GM12801 (cell line): ENCODE data around the gene PHF2.

ENCODE experiments used
- TF ChIP-seq, protein P1 (sequence below): IDR thresholded peaks from one replicate; pipeline ENCODE4 v1.5.1; 2011; ENCODE audit warnings: control low read depth; ENCODE audit not compliant: insufficient read length; ENCODE audit errors: extremely low read depth

PHF2 gene

DNA sequence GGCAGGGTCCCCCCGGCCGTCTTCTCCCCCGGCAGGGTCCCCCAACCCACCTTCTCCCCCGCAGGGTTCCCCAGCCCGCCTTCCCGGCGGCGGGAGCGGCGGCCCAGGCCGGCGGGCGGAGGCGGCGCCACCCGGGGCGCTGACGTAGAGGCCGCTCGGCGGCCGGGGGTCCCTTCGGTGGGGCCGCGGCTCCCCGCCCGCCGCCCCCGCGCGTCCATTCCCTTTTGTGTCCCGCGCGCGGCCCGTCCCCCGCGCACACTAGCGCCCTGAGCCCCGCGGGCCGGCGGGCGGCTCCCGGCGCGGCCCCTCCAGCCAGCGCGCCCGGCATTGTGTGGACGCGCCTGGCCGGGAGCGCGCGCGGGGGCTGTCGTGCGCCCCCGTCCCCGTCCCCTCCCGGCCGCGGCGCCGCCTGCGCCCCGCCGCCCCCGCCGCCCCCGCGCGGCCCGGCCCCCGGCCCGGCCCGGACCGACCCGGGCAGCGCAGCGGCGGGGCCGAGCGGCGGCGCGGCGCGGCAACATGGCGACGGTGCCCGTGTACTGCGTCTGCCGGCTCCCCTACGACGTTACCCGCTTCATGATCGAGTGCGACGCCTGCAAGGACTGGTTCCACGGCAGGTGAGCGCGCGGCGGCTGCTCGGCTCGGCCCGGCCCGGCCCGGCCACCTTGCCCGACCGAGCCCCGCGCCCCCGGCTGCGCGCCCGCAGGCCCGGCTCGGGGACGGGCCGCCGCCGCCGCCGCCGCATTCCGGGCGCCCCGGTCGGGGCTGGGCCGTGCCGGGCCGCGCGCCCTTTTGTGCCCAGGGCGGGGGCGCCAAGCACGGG, at the start of gene PHF2:
Gene PHF2 (plus strand): TSS at position 327 of the 820 bp plus-strand sequence. CDS start 190 bp downstream, at position 517.
- TF ChIP-seq, protein P1, sequence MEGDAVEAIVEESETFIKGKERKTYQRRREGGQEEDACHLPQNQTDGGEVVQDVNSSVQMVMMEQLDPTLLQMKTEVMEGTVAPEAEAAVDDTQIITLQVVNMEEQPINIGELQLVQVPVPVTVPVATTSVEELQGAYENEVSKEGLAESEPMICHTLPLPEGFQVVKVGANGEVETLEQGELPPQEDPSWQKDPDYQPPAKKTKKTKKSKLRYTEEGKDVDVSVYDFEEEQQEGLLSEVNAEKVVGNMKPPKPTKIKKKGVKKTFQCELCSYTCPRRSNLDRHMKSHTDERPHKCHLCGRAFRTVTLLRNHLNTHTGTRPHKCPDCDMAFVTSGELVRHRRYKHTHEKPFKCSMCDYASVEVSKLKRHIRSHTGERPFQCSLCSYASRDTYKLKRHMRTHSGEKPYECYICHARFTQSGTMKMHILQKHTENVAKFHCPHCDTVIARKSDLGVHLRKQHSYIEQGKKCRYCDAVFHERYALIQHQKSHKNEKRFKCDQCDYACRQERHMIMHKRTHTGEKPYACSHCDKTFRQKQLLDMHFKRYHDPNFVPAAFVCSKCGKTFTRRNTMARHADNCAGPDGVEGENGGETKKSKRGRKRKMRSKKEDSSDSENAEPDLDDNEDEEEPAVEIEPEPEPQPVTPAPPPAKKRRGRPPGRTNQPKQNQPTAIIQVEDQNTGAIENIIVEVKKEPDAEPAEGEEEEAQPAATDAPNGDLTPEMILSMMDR = no peak

DNA sequence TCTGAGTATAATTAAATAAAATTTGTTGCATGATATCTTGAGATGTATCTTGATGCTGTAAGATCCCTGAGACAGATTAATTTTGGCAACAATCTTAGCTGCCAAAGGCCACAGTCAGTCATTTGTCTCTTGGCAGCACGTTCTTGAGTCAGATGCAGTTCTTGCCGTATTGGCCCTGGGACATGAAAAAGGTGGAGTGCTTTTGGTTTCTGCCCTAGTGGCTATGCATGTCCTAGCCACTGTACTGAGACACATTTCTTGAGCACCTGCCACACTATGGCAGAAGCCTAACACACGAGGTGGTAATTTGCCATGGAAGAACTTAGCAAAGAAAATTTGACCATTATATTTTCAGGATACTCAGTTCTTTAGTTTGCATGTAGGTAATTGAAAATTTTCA, 45.0 kb upstream of the PHF2 start:
- TF ChIP-seq, protein P1 = no peak

DNA sequence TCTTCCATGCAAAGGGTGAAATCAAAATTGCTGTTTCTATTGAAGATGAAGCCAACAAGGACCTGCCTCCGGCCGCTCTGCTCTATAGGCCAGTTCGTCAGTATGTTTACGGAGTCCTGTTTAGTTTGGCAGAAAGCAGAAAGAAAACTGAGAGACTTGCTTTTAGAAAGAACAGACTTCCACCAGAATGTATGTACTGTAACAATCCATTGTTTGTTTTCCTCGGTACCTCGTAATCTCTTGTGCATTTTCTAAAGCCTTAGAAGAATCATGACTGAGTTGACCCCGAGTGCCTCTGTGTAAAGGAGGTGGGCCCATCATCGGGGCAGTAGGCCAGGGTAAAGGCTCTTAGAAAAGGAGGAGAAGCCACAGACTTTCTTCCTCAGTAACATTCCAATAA, 44.2 kb upstream of the PHF2 start:
- TF ChIP-seq, protein P1 = no peak

DNA sequence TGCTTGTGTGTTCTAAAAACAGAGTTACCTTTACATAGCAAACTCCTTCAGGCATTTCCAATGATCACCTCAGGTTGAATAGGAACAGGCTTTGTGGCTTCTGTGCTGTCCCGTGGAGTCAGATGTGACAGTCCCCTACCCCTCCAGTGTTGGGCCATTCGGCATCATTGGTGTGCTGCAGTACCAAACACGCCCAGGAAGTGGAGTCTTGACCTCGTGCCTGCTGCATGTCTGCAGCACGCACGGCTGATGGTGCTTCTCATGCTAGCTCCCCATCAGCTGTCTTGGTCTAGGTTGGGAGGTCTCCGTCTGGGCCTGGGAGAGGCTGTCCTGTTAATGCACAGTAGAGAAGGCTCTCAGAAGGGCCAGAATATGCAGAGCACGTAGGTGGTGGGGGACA, 42.5 kb upstream of the PHF2 start:
- TF ChIP-seq, protein P1 = no peak

DNA sequence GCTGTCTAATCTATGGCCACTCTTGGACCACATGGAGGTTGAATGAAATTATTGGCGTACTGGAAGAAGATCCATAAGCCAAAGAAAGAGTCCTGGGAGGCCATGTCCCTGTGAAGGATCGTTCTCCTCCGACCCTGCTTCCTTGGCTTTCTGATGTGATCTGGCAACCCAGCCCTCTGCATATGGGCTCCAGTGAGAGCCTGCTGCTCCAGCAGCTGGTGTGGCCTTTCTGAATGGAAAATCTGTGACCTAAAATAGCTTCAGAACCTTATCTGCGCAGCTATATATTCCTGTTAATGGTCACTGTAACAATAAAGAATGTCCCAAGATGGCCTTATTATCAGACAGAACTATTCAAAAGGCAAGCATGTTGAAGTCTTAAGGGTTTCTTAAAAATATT, 40.2 kb upstream of the PHF2 start:
- TF ChIP-seq, protein P1 = no peak

DNA sequence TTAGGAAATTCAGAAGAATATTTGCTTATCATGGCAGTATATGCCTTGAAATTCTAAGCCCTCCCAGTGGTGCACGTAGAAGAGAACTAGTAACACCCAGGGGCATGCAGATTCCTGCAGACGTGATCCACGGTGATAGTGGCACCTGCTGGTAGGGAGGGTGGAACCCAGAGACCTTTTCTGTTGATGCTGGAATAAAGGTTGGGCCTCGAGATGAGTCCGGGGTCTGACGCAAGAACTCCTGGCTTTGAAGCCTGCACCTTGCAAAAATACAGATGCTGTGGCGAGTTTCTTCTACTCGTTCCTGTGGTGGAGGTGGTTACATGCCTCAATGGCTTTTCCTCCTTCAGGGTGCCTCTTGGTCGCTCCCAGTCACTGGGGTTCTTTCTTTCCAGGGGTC, 39.5 kb upstream of the PHF2 start:
- TF ChIP-seq, protein P1 = no peak

DNA sequence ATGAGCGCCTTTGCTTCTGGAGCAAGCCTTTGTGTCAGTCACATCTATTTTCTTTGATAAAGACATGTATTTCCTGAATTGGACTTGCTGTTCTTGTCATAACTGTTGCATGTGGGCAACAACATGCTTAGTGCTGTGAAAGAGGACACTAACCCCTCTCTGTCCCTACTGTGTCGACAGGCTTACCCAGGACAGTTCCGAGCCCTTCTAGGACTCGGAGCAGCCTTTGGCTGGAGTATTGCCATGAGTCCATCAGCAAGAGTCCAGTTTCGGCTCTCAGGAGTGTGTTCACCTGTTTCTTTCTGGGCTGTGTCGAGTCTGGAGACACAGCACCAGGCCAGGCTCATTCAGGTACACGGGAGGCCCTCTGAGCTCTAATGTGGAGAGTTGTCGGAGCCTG, 36.1 kb upstream of the PHF2 start:
- TF ChIP-seq, protein P1 = no peak

DNA sequence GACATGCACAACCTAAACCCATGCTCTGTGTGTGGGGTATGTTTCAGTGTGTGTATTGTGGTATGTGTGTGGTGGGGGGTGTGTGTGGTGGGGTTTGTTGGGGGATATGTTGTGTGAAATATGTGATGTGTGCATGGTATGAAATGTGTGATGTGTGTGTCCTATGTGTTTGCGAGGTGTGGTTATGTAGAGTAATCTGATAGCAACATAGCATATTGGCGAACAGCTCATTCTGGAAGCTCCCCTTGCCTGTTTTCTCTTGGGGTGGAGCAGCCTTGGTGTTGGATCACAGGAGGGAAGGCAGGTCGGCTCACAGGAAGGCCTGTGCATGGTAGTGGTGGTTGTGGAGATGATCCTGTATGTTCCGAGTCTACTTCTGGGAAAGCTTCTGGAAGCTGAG, 35.4 kb upstream of the PHF2 start:
- TF ChIP-seq, protein P1 = no peak
